Measurements from ENCODE around the gene REXO5. TPM values are rescaled to one million over a fixed set of nuclear protein-coding genes. Genes with fewer than 3 reads are reported as not detected.

The REXO5 gene
- total RNA-seq, 4 donors from 2014 or later: 1.5 to 5.9 (median 4.1) TPM

- TF ChIP-seq POLR2A (IDR thresholded peaks at IDR 0.05): no peak
- TF ChIP-seq EP300 (IDR thresholded peaks at IDR 0.05): no peak
- TF ChIP-seq, protein P1, sequence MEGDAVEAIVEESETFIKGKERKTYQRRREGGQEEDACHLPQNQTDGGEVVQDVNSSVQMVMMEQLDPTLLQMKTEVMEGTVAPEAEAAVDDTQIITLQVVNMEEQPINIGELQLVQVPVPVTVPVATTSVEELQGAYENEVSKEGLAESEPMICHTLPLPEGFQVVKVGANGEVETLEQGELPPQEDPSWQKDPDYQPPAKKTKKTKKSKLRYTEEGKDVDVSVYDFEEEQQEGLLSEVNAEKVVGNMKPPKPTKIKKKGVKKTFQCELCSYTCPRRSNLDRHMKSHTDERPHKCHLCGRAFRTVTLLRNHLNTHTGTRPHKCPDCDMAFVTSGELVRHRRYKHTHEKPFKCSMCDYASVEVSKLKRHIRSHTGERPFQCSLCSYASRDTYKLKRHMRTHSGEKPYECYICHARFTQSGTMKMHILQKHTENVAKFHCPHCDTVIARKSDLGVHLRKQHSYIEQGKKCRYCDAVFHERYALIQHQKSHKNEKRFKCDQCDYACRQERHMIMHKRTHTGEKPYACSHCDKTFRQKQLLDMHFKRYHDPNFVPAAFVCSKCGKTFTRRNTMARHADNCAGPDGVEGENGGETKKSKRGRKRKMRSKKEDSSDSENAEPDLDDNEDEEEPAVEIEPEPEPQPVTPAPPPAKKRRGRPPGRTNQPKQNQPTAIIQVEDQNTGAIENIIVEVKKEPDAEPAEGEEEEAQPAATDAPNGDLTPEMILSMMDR (IDR thresholded peaks at IDR 0.05): no peak
- 88 to 92% methylated on average over 4 of the region's 4 CpGs for WGBS, 2 donors
- Histone ChIP-seq H3K36me3 (peaks cover 0 to 33% (median 0%) of the 10 kb centered on the region in 3 donors), H3K9me3 (no peaks in the 10 kb centered on the region), H3K4me3 (no peak overlapping the region), H3K27me3 (no peaks in the 10 kb centered on the region), H3K27ac (peak overlapping the region in 1 of 4 donors; percentile 22), H3K4me1 (peaks cover 0 to 78% (median 13%) of the 10 kb centered on the region in 4 donors)
- DNase-seq (ENCODE audit: low spot score in 2 of 2): no peak
Measured at GRCh38 chr16:20889625-20890275, 83.4 kb downstream of the REXO5 start.

- peaks cover 0 to 46% (median 0%) of the 10 kb centered on the region in 3 donors for H3K36me3 ChIP-seq
- peaks cover 0 to 85% (median 24%) of the 10 kb centered on the region in 4 donors for H3K4me1 ChIP-seq
- no peaks in the 10 kb centered on the region for H3K27me3 ChIP-seq
- no peaks in the 10 kb centered on the region for H3K9me3 ChIP-seq
- H3K4me3 ChIP-seq: no peak overlapping the region
- WGBS, 2 donors: 93 to 95% methylated on average over 2 of the region's 2 CpGs
- DNase-seq (ENCODE audit: low spot score in 2 of 2): no peak
- peak overlapping the region in 2 of 4 donors; percentile 92 to 100 for H3K27ac ChIP-seq
- TF ChIP-seq EP300 (IDR thresholded peaks at IDR 0.05) (no peak), POLR2A (IDR thresholded peaks at IDR 0.05) (no peak)
- TF ChIP-seq, protein P1 (IDR thresholded peaks at IDR 0.05): no peak
Measured at GRCh38 chr16:20894388-20894787, 88.1 kb downstream of the REXO5 start.

GRCh38 chr16:20897253-20897897 is 91.0 kb downstream of the REXO5 start:
- TF ChIP-seq EP300 (IDR thresholded peaks at IDR 0.05) (peak in 1 of 2 donors; percentile 30), POLR2A (IDR thresholded peaks at IDR 0.05) (no peak)
- TF ChIP-seq, protein P1 (IDR thresholded peaks at IDR 0.05): no peak
- peaks cover 0 to 32% (median 0%) of the 10 kb centered on the region in 3 donors for H3K36me3 ChIP-seq
- H3K4me1 ChIP-seq: peaks cover 0 to 73% (median 26%) of the 10 kb centered on the region in 4 donors
- peak overlapping the region; percentile 41 to 100 (median 92) for H3K27ac ChIP-seq
- H3K9me3 ChIP-seq: no peaks in the 10 kb centered on the region
- DNase-seq (ENCODE audit: low spot score in 2 of 2): no peak
- H3K27me3 ChIP-seq: no peaks in the 10 kb centered on the region
- WGBS, 2 donors: 61 to 66% methylated on average over 4 of the region's 4 CpGs
- H3K4me3 ChIP-seq: no peak overlapping the region

GRCh38 chr16:20897922-20898321 is 91.6 kb downstream of the REXO5 start:
- Histone ChIP-seq H3K4me3 (peak overlapping the region in 1 of 4 donors; percentile 63), H3K9me3 (no peaks in the 10 kb centered on the region), H3K27ac (peak overlapping the region; percentile 12 to 100 (median 92)), H3K36me3 (peaks cover 0 to 26% (median 0%) of the 10 kb centered on the region in 3 donors), H3K27me3 (no peaks in the 10 kb centered on the region), H3K4me1 (peaks cover 0 to 74% (median 31%) of the 10 kb centered on the region in 4 donors)
- DNase-seq (ENCODE audit: low spot score in 2 of 2): no peak
- WGBS, 2 donors: 72 to 76% methylated on average over 3 of the region's 3 CpGs
- no peak for TF ChIP-seq POLR2A (IDR thresholded peaks at IDR 0.05)
- no peak for TF ChIP-seq EP300 (IDR thresholded peaks at IDR 0.05)
- TF ChIP-seq, protein P1 (IDR thresholded peaks at IDR 0.05): no peak

DNA sequence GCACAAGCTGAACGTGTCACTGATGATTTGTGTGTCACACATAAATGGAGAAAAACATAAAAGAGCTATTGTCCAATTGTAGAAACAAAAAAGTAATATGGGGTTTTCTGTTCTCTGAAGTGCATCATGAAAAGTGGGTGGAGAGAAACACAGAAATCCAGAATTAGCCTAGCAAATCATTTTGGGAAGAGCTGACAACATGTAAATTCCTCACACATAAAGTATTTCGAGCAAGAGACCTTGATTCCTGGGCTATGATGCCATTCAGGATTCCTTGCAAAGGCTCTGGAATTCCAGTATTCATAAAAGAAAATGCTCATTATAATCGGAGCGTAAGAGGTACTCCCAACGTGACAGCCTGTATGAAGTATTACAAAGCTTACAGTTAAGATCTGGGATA is 92.7 kb downstream of the REXO5 start:
- peak overlapping the region; percentile 55 to 88 (median 74) for H3K4me3 ChIP-seq
- H3K27me3 ChIP-seq: no peaks in the 10 kb centered on the region
- WGBS, 2 donors: 7 to 12% methylated on average over 5 of the region's 5 CpGs
- no peak for DNase-seq (ENCODE audit: low spot score in 2 of 2)
- H3K27ac ChIP-seq: peak overlapping the region; percentile 91 to 100 (median 95)
- H3K4me1 ChIP-seq: peaks cover 0 to 79% (median 40%) of the 10 kb centered on the region in 4 donors
- TF ChIP-seq EP300 (IDR thresholded peaks at IDR 0.05): peak in 1 of 2 donors; percentile 17
- TF ChIP-seq, protein P1 (IDR thresholded peaks at IDR 0.05): no peak
- H3K36me3 ChIP-seq: peaks cover 0 to 19% (median 0%) of the 10 kb centered on the region in 3 donors
- H3K9me3 ChIP-seq: no peaks in the 10 kb centered on the region
